Heart left ventricle (tissue), 13 donors: ENCODE results near the gene RAPGEF5.

Experiments
- POLR2A ChIP-seq, 2 donors: fragments of 450-650 bp; IDR thresholded peaks; one replicate each; pipeline ENCODE4 v1.6.1; 2017; ENCODE audit warnings: antibody characterized with exemption in 2 of 2, mild to moderate bottlenecking in 2 of 2, moderate library complexity in 2 of 2
- TF ChIP-seq, protein P1 (sequence below), 12 donors: fragments of 200-600 bp; sonication (generic) in 4 of 12; IDR thresholded peaks; one replicate each; pipeline versions ENCODE4 v1.5.0 to v1.8.0; 2018 to 2022; ENCODE audit warnings: antibody characterized with exemption in 12 of 12, mild to moderate bottlenecking in 5 of 12
- donor health status: ischemic (EF 13 %, LVEDD 7.1; RV severe dilation, severe dysfunction).
- donor health status: DM: no; HTN: yes; CAD: no.
- donor health status: DM: no; HTN: no; CAD: no.
- donor health status: ischemic (EF 25% LVEDD 6.9; RV normal size, moderate dysfunction).
- donor health status: ischemic (EF 25% LVEDD 5.7; RV mildly dilated, moderate dysfunction).
- donor health status: ischemic (EF 35%, LVEDD 5.7; RV mildly dilated, moderate dysfunction).
- donor health status: nonischemic (EF 11% LVEDD 7.7; RV severe dilation, severe dysfunction).
- donor health status: DM: yes; HTN: yes; CAD: no.
- donor health status: PGD.
- donor health status: ischemic (EF 29% LVEDD 5.4; RV normal size, mild dysfunction).
- donor health status: nonischemic (EF 23%, LVEDD 6.1; RV moderate dilation, normal function).

DNA sequence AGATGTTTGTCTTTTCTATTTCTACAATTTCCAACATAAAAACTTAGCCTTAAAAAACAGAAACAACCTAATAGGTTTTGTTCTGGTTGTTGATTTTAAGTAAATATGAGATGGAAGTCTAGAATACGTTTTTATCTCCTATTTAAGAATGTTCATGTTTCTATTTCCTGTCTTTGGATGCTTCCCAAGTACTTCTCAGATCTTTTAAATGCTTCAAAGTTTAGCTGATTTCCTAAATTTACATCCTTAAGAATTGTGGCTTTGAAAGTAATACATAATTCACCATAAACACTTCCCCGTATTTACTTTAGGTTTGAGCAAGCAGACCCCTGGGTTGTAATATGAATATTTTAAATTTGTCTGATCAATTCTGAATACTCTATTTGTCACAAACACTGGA is 70.5 kb downstream of the RAPGEF5 start:
- TF ChIP-seq, protein P1, sequence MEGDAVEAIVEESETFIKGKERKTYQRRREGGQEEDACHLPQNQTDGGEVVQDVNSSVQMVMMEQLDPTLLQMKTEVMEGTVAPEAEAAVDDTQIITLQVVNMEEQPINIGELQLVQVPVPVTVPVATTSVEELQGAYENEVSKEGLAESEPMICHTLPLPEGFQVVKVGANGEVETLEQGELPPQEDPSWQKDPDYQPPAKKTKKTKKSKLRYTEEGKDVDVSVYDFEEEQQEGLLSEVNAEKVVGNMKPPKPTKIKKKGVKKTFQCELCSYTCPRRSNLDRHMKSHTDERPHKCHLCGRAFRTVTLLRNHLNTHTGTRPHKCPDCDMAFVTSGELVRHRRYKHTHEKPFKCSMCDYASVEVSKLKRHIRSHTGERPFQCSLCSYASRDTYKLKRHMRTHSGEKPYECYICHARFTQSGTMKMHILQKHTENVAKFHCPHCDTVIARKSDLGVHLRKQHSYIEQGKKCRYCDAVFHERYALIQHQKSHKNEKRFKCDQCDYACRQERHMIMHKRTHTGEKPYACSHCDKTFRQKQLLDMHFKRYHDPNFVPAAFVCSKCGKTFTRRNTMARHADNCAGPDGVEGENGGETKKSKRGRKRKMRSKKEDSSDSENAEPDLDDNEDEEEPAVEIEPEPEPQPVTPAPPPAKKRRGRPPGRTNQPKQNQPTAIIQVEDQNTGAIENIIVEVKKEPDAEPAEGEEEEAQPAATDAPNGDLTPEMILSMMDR (IDR thresholded peaks at IDR 0.05): no peak
- TF ChIP-seq POLR2A (IDR thresholded peaks at IDR 0.05): no peak
